Fibroblast of pulmonary artery (primary cell): Measurements from ENCODE around the gene GALNT18.

Experiments
- DNase-seq: peaks from one replicate; pipeline ENCODE4 v3.0.0-alpha.2; 2010; ENCODE audit warnings: low read depth
- H3K4me3 ChIP-seq: replicated peaks from 2 replicates; pipeline ENCODE4 v1.5.1; 2011; ENCODE audit warnings: low read depth, mild to moderate bottlenecking, control low read depth, low read length, moderate library complexity
- TF ChIP-seq, protein P1 (sequence below): IDR thresholded peaks from 2 replicates; pipeline ENCODE4 v1.5.1; 2011; ENCODE audit warnings: mild to moderate bottlenecking, control low read depth, low read length, inconsistent platforms; ENCODE audit errors: missing control alignments

The GALNT18 gene

DNA sequence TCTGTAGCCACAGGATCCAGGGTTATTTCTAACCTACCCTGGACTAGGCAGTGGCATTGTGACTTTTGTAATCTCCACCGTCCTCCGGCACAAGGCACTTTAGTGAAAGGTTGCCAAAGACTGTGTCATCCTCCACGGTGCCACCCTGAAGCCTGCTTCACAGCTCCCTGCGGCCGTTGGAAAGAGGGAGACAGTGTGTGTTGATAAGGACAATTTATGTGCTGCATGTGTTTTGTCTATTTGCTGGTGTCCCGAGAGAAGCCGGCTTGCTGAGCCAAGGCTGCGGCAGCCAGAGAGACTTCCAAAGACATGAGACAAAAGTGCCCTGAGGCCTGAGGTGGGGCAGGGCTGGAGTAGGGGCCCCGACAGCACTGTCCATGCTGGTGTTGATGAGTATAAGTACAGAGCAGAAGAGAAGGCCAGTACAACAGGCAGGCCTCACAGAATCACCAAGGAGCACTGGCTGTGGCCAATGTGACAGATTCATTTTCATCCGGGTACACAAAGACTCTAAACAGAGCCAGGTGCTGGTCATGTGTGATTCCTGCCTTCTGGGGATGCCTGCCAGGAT is 40.9 kb downstream of the GALNT18 start:
- DNase-seq, result no peak
- TF ChIP-seq, protein P1, sequence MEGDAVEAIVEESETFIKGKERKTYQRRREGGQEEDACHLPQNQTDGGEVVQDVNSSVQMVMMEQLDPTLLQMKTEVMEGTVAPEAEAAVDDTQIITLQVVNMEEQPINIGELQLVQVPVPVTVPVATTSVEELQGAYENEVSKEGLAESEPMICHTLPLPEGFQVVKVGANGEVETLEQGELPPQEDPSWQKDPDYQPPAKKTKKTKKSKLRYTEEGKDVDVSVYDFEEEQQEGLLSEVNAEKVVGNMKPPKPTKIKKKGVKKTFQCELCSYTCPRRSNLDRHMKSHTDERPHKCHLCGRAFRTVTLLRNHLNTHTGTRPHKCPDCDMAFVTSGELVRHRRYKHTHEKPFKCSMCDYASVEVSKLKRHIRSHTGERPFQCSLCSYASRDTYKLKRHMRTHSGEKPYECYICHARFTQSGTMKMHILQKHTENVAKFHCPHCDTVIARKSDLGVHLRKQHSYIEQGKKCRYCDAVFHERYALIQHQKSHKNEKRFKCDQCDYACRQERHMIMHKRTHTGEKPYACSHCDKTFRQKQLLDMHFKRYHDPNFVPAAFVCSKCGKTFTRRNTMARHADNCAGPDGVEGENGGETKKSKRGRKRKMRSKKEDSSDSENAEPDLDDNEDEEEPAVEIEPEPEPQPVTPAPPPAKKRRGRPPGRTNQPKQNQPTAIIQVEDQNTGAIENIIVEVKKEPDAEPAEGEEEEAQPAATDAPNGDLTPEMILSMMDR, result no peak

DNA sequence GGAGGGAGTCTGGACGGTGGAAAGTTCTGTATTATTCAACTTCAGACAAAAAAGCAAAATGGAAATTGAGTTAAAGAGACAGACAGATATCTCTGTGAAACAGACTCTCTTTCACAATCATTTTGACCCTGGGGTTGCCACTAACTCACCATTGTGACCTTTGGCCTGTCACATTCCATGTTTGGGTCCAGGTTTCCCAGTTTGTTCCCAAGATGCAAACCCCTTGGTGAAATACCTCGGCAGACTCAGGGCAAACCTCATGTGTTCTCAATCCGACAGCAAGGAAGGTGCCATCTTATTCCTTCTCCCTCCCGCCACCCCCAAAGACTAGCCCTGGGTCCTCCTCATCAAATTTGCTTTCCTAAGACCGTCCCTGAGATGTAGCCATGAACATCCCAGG is 41.8 kb downstream of the GALNT18 start:
- TF ChIP-seq, protein P1, result no peak
- DNase-seq, result no peak

More for the DNA sequence above, 40.9 kb downstream of the GALNT18 start:
- no peak overlapping the region for H3K4me3 ChIP-seq

DNA sequence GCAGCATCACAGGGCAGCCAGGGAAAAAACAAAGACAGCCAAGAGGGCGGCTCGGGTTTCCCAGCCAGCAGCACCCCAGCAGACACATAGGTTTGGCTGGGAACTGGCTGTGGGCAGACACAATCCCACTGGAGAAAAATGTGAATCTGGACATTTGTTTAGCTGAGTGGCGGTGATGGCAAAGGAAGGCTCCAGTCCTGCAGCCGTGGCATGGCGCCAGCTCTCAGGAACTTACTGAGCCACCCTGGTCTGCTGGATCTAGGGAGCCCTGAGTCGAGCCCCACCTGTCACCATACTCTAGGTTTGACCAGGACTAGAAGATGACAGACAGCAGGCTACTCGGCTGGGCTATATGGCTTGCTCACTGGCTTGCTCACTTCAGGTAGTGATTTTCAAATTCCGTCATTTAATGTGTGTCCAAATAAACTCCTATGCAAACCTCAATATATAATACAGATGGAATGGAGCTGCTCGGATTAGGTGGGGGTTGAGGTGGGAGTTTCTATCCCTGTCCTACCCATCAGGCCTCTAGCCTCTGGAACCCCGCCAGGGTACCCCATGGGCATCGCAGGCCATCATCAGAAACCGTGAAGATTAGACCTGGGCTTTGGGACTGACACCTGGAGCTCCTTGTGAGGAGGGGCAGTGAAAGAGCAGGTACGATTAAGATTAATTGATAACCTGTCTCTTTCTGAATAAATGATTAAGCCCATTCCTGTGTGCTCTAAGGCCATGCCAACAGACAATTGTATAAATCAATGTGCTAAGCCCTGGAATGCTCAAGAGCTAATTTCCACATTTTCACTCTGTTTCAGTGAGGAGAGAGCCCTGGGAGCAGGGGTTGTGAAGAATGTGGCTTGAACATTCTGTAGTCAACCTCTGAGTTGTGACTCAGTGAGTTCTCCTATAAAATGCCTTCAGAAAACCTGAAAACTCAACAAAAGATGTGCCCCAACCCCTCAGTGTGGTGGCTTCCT is 42.5 kb downstream of the GALNT18 start:
- DNase-seq, result no peak
- TF ChIP-seq, protein P1, result no peak
- no peak overlapping the region for H3K4me3 ChIP-seq

More for the DNA sequence above, 41.8 kb downstream of the GALNT18 start:
- no peak overlapping the region for H3K4me3 ChIP-seq

DNA sequence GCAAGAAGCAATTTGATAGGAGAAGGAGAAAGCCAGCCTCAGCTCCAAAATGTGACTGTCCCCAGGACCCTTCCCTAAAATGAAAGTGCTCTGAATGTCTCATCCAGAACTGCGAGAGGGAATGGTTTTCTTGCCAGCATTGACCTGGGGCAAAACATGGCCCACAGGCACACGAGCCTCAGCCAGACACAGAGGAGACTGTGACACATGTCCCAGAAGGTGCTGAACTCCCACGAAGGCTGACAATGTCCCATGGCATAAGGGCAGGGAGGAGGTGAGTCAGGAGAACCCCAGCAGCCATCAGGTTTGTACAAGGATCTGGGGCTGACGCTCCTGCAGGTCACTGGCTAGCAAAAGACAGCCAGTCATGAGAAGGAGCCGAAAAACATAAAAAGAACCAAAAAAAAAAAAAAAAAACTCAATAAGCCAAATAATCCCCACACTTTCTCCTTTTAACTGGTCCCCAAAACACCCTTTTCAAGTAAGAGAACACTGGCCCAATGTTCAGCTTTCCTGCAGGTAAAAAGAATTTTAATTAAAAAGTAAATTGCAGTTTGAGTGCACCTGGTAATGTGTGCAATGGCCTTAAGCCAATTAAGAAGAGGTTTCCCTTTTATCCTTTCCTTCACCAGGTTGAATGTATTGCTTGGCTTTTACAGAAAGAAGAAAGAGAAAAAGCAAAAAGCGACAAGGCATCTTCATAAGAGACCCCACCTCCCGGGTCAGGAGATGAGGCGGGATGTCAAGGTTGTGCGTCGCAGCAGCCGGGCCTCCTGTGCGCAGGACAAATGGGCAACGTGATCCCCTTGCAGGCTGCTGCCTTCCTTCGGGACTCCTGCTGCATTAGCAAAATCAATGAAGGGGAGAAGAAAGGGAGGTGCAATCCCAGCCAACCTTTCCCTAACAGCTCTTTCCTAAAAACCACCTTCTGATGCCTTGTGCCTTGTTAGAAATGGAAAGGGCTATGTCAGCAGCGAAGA is 43.6 kb downstream of the GALNT18 start:
- DNase-seq, result no peak
- TF ChIP-seq, protein P1, result no peak
- no peak overlapping the region for H3K4me3 ChIP-seq

DNA sequence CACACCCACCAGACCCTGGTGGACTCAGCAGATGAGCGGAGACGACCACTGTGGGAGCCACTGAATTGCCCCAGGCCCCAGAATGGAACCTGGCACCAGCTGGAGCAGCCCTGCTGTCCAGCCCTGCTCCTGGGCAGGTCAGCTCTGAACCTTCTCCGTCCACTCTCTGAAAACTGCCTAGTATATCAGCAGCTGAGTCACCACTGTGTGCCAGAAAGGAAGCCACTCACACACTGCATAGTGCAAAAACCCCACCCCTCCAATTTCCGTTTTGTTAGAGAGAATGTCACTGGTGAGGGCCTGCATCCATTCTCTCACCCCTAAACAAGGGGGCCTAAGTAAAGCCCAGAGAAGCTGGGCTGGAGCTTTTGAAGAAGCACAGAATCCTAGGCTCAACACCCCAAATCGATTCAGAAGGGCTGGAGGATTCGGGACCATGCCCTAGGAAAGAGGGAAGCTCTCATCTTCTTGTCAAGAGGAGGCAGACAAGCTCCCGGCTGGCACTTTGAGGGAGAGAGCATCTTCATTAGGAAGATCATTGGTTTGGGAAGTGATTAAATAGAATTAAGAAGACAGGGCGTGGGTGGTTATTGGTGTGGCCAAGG is 44.5 kb downstream of the GALNT18 start:
- TF ChIP-seq, protein P1, result no peak
- no peak overlapping the region for H3K4me3 ChIP-seq
- peak; percentile 8 for DNase-seq
